Retinal pigment epithelial cell (primary cell): ENCODE measurements around the gene HHIPL1.

Experiments
- DNase-seq: peaks from one replicate; pipeline ENCODE4 v3.0.0-alpha.2; 2010; ENCODE audit warnings: low read depth
- H3K4me3 ChIP-seq: 2 replicates; pipeline ENCODE4 v1.5.1; 2011; ENCODE audit warnings: mild to moderate bottlenecking, low read length, control low read depth, moderate library complexity
- TF ChIP-seq, protein P1 (sequence below): conservative IDR thresholded peaks from 2 replicates; pipeline ENCODE4 v1.5.1; 2011; ENCODE audit warnings: low read depth, low read length, control low read depth, inconsistent platforms

The HHIPL1 gene

GRCh38 chr14:99611646-99612045, 33.3 kb upstream of the HHIPL1 start:
- TF ChIP-seq, protein P1, sequence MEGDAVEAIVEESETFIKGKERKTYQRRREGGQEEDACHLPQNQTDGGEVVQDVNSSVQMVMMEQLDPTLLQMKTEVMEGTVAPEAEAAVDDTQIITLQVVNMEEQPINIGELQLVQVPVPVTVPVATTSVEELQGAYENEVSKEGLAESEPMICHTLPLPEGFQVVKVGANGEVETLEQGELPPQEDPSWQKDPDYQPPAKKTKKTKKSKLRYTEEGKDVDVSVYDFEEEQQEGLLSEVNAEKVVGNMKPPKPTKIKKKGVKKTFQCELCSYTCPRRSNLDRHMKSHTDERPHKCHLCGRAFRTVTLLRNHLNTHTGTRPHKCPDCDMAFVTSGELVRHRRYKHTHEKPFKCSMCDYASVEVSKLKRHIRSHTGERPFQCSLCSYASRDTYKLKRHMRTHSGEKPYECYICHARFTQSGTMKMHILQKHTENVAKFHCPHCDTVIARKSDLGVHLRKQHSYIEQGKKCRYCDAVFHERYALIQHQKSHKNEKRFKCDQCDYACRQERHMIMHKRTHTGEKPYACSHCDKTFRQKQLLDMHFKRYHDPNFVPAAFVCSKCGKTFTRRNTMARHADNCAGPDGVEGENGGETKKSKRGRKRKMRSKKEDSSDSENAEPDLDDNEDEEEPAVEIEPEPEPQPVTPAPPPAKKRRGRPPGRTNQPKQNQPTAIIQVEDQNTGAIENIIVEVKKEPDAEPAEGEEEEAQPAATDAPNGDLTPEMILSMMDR, result no peak
- H3K4me3 ChIP-seq, result no peak overlapping the region
- no peak for DNase-seq

DNA sequence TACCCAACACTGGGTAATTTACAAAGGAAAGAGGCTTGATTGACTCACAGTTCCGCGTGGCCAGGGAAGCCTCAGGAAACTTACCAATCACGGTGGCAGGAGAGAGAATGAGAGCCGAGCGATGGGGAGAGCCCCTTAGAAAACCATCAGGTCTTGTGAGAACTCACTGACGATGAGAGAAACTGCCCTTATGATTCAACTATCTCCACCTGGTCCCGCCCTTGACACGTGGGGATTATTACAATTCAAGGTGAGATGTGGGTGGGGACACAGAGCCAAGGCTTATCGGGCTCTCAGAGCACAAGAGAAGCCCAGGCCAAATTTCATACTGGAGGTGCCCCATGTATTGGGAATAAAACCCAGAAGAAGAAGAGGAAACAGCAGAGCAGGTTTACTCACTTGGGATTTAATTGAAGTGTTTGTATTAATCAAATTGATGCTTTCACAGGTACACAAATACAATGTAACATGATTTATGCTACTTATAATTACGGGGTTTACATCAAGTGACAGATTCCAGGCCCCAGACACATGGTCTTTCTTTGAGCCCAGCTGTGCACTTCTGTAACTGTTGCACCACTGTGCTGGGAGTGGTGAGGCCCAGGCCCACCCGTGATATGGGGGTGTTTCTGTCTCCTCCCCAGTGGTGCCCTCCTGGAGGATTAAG, 32.7 kb upstream of the HHIPL1 start:
- H3K4me3 ChIP-seq, result no peak overlapping the region
- TF ChIP-seq, protein P1, result no peak
- DNase-seq, result no peak

DNA sequence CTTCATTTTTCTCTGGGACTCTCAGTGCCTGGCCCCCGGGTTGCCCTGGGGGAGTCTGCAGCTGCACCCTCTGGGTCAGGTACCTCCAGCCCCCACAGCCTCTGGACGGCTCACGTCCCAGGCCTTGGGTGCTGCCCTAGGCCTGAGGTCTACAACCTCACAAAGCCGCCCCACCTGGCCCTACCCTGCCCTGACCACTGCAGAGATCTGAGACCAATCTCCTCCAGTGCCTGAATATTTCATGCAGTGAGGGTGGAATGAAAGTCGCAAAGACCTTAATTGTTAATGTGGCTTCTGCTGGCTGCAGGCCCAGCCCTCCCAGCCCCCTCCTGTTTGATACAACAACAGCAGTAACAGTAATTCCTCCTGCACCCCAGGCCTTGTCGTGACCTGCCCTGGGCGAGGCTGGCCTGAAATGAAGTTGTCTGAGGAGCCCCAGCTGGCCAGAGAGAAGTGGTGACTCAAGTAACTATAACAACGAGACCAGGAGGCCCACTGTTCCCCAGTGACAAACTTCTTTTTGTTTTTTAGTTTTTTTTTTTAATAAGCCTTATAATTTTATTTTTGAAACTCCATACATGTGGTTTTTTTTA, 32.1 kb upstream of the HHIPL1 start:
- H3K4me3 ChIP-seq, result no peak overlapping the region
- TF ChIP-seq, protein P1, result no peak
- no peak for DNase-seq

DNA sequence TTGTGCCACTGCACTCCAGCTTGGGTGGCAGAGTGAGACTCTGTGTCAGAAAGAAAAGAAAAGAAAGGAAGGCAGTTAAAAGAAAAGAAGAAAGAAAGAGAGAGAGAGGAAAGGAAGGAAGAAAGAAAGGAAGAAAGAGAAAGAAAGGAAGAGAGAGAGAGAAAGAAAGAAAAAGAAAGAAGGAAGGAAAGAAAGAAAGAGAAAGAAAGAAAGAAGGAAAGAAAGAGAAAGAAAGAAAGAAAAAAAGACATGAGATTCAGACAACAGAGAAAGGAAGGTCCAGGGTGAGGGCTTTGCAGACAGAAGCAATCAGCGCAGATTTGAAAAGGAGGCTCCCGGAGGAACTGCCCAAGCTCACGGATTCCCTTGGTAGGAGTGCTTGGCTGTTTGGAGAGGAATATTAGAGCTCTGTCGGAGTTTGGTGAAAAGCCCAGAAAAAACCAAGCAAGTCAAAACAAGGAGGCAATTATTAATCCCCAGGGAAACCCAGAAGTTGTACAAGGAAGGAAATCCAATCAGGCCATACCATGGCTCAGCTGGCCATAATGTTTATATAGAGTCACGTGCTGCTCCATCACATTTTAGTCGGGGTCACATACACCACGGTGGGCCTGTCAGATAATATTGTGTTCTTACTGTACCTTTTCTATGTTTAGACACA, 29.3 kb upstream of the HHIPL1 start:
- DNase-seq, result no peak
- no peak overlapping the region for H3K4me3 ChIP-seq
- TF ChIP-seq, protein P1, result no peak

DNA sequence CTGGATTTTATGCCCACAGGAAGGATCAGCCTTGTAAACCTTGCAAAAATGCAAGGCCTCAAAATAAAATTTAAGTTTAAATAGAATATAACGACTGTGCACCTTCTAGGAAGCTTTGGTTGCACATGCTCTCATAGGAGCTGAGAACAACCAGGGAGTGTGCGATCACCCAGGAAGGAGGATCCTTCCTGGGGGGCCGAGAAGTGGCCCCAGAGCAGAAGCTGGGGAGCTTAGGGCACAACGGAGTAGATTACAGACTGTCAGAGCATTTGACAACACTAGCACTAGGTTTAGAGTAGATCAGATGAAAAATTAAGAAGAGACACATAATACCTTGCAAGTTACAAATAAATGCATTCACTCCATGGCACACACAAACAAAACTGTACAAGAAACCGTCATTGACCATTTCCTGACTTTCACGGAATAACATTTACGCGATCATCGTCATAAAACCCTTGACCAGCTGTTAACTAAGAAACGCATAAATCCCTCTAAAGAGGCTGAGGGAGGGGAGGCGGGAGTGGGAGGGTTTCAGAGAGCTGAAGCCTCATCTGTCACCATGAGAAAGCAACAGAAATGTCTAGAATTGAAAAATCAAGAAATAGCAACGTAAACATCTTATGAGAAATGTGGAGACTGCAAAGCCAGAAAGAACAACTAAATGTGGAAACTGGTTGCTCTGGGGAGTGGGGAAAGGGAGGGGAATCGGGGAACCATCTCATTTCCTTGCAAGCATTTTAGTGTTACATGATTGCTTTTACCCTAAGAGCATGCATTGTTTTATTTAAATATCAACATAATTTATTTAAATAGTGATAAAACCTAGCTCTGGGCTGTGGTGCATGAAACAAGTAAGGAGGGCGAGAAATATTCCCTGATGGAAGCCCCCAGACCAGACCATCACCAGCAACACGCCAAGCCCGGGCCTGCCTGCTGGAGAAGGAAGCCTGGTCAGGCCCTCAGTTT, 27.8 kb upstream of the HHIPL1 start:
- DNase-seq, result no peak
- no peak overlapping the region for H3K4me3 ChIP-seq
- TF ChIP-seq, protein P1, result no peak

DNA sequence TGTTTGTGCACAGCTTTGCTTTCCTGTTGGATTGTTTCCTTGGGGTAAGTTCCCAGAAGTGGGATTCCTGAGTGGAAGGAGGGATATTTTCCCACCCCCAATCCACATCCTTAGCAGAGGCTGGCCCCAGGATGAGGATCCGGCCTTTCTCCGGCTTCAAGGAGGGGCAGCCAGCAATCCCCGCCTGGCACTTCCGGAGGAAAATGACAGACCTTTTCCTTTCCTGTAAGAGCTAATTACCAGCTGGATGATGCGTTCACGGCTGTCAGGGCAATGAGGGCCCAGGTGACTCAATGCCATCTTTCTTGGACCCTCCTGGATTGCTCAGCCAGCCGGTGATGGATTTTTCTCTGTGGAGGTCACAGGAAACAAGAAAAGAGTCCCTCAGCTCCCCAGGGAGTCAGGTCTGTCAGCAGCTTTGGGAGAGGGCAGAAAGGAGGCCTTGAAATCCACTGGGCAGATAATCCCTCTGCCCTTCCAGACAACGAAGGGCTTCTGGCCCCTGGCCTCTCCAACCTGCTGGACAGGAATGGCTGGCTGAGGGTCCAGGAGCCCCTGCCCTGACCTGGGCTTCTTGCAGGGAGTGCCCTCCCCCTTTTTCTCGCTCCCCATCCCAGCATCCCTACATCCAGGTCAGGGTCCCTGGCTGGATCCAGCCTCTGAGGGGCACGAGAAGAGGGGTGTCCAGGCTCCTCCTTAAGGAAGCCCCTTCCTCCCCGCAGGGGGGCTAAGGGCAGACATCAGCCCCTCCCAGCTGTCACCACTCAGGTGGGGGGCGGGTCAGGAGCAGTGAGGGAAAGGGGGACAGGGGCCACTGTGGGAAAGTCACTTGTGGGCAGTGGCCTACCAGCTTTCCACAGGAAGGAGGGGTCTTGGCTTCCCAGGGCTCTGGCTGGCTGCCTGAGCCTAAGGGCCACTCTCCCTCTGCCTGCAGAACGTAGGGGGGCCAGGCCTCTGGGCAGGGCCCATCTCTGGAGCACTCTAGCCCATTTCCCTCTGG, 24.8 kb upstream of the HHIPL1 start:
- DNase-seq, result no peak
- TF ChIP-seq, protein P1, result no peak
- no peak overlapping the region for H3K4me3 ChIP-seq
